SH-SY5Y (cell line): ENCODE measurements around the gene CSMD2.

Source experiments
- GATA2 ChIP-seq: IDR thresholded peaks from 2 replicates; pipeline ENCODE4 v1.6.1; 2011; ENCODE audit warnings: mild to moderate bottlenecking, low read depth, low read length
- GATA3 ChIP-seq: IDR thresholded peaks from 2 replicates; pipeline ENCODE4 v1.6.1; 2011; ENCODE audit warnings: low read depth, mild to moderate bottlenecking, low read length, moderate library complexity

DNA sequence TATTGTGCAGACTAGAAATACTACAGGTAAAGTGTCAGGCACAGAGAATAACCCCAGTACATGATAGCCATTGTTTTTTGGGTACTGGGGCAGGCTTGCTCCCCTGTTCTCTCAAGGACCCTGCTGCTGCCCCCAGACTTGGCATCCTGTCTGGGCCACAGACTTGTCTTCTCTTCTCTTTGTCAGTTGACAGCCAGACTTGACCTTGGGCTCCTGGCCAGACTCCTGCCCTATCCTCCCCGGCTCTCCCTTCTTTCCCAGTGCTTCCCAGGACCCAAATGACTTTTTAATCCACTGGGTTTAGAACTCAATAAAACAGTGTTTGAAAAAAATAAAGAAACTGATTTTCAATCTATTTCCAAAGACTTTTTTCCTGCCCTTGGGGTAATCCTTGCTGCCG lies 649.4 kb downstream of the CSMD2 start:
- TF ChIP-seq GATA2 (no peak), GATA3 (no peak)
